GM18858 (cell line): ENCODE measurements around the gene KCNMA1.
"Not testable (repeated sequence)": the region's sequence is repeated elsewhere in the genome, so short reads cannot be mapped to it uniquely, and the experiment has no call there.

Experiments used
- ATAC-seq: cut with Tn5 transposase; IDR thresholded peaks from one replicate; pipeline ENCODE4 v1.9.1; 2021; ENCODE audit not compliant: unreplicated experiment

KCNMA1 gene

DNA sequence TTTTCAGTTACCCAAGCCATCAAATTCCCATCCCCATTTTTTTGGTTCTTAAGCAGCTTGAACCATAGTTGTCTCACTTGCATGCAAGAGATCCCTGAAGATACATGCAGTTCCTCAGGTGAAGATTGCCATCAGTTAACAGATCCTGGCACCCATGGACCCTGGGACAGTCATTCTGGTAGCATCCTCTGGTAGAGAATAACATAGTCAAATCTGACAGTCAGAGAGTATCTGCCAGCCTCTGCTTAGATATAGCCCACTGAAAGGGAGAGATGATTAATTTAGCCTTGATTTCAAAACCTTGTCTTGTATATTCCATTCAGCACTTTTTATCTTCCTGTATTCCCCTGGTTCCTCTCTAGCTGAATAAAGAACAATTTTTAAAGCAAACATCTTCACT, 280.4 kb downstream of the KCNMA1 start:
- no peak for ATAC-seq

DNA sequence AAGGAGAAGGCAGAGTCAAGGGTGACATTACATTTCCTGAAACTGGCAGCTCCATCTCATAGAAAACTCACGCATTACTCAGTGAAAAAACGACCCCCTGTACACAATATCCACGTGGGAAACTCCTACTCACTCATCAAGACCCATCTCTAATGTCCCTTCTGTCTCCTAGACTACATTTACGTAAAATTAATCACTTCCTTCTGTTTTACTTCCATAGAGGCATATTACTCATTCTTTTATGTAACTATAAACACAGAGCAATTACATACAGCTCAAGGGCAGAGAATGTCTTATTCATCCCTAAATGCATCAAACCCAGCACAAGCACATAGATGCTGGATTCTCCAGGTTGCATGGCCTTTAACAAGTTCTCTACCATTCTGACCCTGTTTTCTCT, 281.8 kb downstream of the KCNMA1 start:
- ATAC-seq = no peak

DNA sequence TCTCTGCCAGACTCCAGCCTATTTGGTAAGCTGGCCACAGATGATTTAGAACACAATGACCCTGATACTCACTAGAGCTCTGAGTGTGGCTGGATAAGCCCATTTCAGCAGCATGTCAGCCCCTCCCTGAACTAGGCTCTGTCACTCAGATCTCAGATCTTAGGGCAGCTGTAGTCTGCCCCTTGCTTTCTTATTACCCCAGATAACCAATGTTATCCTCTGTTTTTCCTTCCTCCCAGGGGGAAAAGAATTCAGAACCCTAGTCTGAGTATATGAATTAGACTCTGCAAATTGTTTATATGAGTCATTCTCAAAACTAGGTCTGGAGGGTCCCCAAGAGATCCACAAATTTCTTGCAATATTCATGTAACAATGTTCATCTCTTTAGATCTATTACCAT, 286.2 kb downstream of the KCNMA1 start:
- ATAC-seq = no peak

DNA sequence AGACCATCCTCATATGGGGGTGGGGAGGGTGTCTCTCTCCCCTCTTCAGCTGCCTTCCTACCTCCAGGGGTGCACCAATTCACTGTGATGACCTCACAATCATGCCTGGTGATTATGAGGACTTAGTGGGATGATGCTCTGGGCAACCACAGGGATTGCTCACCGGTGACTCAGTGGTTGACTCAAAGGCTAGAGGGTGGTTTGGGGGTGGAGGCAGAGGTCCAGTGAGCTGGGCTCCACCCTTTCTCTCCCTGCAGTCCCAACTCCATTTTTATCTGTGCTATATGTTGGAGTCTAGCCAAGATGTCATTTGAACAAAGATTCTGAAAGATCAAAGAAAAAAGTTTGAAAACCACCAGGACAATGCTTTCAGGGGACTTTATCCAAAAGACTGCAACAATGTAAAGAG, 286.9 kb downstream of the KCNMA1 start:
- ATAC-seq = no peak

DNA sequence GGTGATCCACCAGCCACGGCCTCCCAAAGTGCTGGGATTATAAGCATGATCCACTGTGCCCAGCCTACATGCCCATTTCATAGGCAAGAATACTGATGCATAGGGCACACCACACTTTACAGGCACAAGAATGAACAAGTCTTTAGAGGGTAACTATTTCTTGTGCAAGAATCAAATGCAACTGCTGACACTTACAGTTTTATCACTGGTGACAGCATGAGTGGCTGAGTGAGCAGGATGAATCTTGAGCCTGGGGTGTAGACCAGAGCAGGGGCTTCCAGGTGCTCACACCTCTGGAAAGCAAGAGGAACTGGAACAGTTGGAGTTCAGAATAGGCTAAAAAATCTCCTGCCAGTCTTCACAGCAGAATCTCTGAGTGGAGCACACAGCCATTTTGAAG, 287.5 kb downstream of the KCNMA1 start:
- ATAC-seq = no peak

DNA sequence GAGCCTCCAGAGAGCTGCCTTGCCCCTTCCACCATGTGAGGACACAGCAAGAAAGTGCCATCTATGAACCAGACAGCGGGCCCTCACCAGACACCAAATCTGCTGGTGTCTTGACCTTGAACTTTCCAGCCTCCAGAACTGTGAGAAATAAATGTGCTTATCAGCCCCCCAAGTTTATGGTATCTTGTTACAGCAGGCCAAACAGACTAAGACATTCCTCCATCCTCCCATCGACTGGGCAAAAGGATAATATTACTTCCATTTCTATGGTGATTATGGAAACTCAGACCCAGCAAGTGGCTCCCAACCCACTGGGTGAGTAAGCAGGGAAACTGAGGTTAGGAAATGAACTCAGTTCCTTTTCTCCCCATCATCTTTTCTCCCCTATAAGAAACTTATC, 288.4 kb downstream of the KCNMA1 start:
- no peak for ATAC-seq

DNA sequence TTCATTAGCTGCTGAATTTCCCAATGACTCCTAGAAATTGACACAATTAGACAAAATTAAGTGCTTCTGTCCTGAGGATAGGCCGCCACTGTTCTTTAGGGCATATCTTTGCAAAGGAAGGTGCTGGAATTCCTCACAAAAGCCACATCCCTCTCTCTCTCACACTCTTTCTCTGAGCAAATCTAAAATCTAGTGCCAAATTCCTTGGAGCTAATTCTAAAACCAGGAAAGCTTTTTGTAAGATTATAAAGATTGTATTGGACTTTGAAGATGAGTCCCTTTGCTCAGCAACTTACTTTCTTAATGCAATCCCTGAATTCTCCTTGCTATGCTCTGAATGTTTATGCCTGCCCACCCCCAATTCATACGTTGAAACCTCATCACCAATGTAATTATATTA, 288.9 kb downstream of the KCNMA1 start:
- ATAC-seq = no peak

DNA sequence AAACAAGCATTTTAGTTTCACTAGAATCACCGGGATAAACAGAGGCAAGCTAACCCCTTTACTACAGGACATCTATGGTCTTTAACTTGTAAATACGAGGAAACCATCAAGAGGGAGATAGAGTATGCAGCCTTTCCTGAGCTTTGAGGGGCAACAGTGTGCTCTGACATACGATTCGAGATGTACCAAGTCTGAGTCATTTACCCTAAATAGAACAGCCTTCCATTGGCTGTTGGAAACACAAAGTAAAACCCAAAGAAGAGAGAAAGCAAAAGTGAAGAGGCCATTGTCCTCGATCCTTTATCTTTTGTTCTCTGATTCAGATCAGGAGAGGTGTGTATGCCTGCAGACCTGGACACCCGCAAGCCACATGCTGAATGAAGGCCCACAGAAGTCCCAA, 289.5 kb downstream of the KCNMA1 start:
- no peak for ATAC-seq

DNA sequence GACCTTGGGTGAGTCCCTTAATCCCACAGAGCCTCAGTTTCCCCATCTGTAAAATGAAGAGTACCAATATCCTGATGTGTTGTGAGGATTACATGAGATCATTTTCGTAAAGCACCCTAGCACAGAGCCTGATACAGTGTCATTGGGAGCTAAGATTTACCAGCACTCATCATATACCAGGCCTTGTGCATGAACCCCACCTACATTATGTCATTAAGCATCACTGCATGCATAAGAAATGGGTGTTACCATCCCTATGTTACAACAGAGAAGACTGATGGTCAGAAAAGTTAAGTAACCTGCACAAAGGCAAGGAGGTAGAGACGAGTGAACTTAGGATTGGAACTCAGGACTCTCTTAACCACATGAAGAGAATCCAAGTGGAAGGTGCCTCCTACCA, 290.6 kb downstream of the KCNMA1 start:
- no peak for ATAC-seq

DNA sequence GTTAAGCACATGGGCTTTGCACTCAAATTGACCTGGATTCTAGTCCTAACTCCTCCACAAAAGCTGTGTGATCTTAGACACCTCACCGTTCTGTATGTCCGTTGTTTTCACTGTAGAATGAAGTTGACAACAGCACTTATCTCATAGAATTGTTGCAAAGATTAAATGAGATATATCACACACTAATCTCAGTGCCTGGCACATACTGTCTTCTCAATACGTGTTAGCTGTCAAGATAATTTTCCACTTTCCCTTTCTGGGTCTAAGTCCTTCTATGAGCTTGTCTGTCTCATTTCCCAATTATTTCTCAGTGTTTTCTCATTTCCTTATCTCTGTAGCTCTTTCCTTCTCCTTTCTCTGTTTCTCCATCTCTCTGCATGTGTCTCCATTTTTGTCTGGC, 296.6 kb downstream of the KCNMA1 start:
- ATAC-seq = no peak

DNA sequence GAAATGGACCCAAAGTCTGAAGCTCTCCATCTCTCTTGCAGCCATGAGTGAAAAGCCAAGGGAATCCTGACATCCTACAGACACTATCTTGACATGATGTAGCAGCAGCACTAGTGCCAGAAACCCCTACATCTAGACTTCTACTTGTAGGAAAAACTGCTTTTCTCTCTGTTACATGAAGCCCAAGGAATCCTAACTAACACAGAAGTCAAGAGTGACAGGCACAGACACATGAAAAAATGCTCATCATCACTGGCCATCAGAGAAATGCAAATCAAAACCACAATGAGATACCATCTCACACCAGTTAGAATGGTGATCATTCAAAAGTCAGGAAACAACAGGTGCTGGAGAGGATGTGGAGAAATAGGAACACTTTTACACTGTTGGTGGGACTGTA, 297.7 kb downstream of the KCNMA1 start:
- ATAC-seq = not testable (repeated sequence)

DNA sequence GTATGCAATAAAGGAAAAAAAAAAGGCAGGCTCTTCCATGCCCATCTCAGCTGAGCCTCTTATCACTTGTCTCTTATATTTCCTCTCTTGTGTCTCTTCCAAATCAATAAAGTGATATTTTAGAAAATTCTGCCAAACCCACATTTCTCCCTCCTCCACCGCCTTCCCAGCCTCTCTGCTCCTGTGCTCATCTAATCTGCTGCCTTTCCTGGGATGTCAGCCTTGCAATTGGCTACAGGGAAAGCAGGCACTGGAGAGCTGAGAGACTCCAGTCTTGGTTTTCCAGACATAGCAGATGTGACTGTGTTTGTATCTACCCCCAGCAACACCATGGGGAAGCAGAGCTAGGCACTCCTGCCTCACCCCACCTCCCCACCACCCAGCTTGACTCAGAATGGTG, 298.4 kb downstream of the KCNMA1 start:
- no peak for ATAC-seq

DNA sequence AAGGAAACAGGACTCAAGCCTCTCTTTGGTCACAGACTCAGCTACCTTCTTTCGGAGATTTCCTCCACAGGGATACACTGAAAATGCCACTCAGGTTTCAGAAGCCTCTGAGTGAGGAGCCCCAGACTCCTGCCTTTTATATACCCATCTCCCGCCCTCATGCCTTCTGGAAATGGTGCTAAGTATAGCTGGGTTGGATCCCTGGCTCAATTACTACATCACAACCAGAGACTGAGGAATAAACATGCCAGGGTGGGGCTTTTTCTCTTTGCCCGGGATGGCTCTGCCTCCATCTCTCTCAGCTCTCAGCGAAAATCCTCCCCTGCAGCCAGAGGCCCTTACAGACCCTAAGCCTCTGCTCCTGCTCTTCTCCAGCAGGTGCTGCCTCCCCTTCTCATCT, 299.5 kb downstream of the KCNMA1 start:
- ATAC-seq = no peak

DNA sequence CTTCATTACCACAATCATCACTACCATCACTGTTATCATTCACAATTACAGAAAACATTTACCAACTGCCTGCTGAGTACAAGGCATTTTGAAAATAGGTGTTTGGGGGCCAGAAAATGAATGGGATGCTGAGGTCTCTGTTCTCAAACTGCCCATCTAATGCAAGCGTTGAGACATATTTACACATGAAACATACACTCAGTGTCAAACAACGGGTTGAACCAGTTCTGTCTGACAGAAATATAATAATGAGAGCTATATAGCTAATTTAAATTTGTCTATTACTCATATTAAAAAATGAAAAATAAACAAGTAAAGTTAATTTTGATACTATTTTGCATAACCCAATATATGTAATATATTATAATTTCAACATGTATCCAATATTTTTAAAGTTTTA, 303.1 kb downstream of the KCNMA1 start:
- no peak for ATAC-seq

DNA sequence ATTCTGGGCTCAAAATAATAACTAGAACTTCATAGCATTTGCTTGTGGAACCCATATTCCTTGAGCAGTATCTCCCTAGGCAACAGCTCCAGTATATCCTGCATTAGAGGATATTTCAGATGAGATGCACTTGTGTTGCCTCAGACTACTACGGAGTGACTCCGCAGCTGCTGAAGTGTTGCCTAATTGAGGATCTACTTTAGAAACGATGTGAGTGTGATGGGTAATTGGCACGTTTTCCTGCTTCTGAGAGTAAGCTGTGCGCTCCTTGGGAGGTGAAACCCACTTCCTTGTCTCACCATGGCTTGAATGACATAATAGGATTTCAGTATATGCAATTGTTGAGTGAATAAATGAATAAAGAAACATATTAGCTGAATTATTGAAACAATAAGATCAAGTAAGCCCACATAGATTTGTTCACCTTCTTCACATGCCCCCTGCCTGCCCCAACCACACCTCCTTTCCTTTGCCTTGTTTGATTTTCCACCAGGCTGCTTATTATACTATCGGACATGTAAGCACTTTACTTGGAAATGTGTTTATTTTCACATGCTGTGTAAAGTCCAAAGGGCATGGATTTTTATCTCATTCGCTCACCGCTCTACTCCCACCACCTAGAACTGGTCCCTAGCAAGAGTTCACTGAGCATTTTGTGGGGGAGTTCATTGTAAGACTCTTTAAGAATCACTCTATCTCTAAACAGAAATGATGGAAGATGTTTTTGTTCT, 303.8 kb downstream of the KCNMA1 start:
- no peak for ATAC-seq

DNA sequence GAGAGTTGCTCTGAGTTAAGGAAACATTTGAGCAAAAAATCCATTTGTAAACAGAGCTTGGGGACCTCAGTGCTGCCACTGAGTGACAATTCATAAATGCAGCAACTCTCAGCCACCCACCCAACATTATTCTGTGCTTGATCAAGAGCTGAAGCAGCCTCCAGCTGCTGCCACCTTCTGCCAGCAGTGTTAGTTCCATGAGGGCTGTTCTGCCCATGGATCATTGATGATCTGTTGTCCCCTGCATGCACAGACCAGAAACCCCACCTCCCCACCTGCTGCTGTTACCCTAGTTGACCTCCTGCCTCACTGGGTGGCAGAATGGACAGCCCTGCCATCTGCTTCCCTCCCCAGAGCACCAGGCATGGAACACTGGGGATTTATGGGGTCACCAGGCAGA, 305.4 kb downstream of the KCNMA1 start:
- no peak for ATAC-seq

DNA sequence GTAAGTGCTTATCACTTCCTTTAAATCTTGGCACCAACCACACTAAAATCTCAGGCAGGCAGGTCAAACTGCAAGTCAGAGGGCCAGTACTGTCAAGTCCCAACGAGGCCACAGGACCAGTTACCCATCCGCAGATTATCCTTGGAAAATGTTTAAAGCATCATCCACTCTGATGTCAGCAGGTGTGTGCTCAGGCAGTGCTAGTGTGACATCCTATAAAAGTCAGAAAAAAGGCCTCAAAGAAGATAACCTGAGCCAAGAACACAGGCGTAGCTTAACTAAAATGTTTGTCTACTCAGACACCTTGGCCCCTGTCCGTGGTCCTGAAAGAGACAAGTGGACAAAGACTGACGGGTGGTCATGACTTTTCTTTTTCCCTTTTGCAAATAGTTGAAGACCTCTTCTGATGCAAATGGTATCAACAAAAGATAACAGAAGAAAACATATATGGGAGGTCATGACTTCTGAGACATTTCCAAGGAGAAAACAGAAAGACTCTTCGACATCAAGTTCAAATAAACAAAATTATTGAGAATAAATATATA, 309.3 kb downstream of the KCNMA1 start:
- no peak for ATAC-seq

DNA sequence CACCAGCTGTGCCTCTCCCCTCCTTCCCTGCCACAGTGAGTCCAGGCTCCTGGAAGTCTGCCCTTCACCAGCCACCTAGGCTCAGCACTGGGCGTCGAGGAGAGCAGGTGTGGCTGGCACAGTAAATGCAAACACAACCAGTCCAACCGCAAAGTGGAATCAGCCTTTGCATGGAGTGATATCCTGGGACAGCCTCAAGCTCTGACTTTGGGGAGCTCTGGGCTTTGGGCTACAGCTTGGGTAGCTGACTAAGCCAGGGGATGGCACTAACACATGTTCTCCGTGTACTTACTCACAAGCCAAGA, 312.4 kb downstream of the KCNMA1 start:
- no peak for ATAC-seq

DNA sequence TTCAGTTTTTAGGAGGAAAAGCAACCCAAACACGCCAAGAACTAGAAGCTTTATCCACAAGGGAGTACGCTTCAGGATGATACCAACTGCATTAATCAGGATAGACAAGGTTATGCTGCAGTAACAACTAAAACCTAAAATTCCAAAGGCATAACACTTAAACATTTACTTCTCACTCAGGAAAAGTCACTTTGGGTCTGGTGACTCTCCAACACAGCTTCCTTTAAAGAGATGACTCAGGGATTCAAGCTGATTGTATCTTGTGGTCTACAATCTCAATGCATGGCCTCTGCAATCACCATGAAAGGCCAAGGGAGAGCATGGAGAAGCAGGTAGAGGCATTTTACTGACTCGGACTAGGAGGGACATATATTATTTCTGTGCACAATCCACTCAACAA, 315.8 kb downstream of the KCNMA1 start:
- no peak for ATAC-seq

DNA sequence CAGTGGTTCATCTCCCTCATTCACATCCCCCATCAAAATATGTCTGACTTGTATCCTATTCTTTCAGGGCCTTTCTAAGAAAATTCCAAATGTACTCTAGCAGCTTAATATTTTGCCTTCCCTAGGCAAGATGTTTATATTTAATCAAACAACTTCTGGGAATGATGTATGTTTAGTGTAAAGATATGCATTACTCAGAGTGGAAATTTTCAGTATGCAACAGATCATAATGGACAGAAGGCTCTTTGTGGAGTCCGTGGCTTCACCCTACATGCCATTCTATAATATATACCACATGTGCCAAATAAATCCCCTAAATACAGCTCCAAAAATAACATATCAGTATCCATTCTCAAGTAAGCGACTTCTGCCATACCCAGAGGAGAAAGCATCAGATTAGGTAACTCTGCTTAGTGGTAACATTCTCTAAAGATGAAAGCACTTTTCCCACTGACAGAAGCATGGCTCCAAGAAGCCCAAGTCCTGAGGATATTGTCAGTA, 316.6 kb downstream of the KCNMA1 start:
- no peak for ATAC-seq

DNA sequence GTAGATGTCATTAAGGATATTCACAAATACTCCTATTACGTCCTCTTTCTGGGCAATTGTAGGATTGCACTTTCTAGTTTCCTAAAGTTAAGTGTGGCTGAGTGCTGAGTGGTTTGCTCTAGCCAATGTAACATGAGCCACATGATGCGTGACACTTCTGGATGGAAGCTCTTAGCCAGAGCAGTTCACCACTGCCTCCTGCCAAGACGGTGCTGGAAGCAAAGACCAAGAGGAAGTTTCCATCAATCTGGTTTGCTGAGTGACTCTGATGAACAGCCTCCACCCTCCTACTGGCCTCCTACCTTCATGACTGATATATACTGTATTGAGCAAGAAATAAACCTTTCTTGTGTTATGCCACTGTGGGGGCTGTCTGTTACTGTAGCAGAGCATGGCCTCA, 318.1 kb downstream of the KCNMA1 start:
- no peak for ATAC-seq

DNA sequence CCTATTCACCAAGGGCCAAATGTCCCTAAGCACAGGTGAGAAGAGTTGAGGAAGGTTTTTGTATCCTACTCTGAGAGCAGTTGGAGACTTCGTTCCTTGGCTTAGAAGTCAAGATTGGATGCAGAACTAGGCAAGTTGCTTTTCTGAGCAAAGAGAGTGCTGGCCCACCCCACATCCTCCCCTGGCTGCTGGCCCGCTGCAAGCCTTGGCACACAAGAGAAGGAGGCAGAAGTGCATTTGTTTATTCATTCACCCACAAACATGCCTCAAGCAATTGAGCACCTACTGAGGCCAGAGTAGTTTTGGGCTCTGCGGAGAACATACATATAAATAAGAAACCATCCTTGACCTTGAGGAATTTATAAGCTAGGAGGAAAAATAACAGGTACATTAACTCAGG, 318.9 kb downstream of the KCNMA1 start:
- ATAC-seq = no peak

DNA sequence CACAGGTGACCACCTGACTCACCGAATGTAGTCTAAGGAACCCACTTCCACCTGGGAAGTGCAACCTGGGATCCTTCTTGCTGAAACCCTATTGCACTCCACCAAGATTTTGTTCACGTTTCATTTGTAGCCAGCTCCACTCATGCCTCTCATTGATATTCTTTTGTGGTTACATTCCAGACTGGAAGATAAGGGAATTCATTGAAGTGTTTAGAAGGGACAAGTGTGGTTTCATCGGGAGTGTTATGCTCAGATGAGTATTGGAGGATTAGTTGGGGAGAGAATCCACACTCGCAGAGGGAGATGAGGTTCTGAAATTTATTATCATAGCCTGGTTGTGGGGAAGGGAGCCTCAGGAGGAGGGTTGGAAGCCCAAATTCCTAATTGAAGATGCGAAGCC, 320.4 kb downstream of the KCNMA1 start:
- no peak for ATAC-seq
